Neural progenitor cell (in vitro differentiated cells): ENCODE results near the gene ASB13. TPM values are rescaled to one million over a fixed set of nuclear protein-coding genes. Genes with fewer than 3 reads are reported as not detected.

ENCODE experiments used
- DNase-seq: peaks from one replicate; pipeline ENCODE4 v3.0.0-alpha.2; 2016; ENCODE audit warnings: low spot score
- H2AFZ ChIP-seq: fragments of 200-600 bp; sonication (generic); replicated peaks from 2 replicates; pipeline ENCODE4 v1.6.1; 2016; ENCODE audit warnings: antibody characterized with exemption
- H3F3A ChIP-seq: fragments of 200-600 bp; sonication (generic); 2 replicates; pipeline ENCODE4 v1.6.1; 2016; ENCODE audit warnings: antibody characterized with exemption, low read depth
- H3K27ac ChIP-seq: fragments of 200-600 bp; sonication (generic); 2 replicates; pipeline ENCODE4 v1.5.1; 2016; ENCODE audit warnings: mild to moderate bottlenecking
- H3K27me3 ChIP-seq: fragments of 200-600 bp; sonication (generic); 2 replicates; pipeline ENCODE4 v1.6.1; 2016; ENCODE audit warnings: mild to moderate bottlenecking, moderate library complexity
- H3K36me3 ChIP-seq: fragments of 200-600 bp; sonication (generic); 2 replicates; pipeline ENCODE4 v1.5.1; 2016
- H3K4me1 ChIP-seq: fragments of 200-600 bp; sonication (generic); 2 replicates; pipeline ENCODE4 v1.6.1; 2016; ENCODE audit warnings: mixed run types
- H3K4me2 ChIP-seq: fragments of 200-600 bp; sonication (generic); 2 replicates; pipeline ENCODE4 v1.6.1; 2016
- H3K4me3 ChIP-seq: fragments of 200-600 bp; sonication (generic); 2 replicates; pipeline ENCODE4 v1.5.1; 2016
- H3K79me2 ChIP-seq: fragments of 200-600 bp; sonication (generic); 2 replicates; pipeline ENCODE4 v1.6.1; 2016; ENCODE audit warnings: low read depth
- H3K9ac ChIP-seq: fragments of 200-600 bp; sonication (generic); 2 replicates; pipeline ENCODE4 v1.6.1; 2016
- H3K9me3 ChIP-seq: fragments of 200-600 bp; sonication (generic); 2 replicates; pipeline ENCODE4 v1.5.1; 2016; ENCODE audit warnings: low read depth
- H4K20me1 ChIP-seq: fragments of 200-600 bp; sonication (generic); 2 replicates; pipeline ENCODE4 v1.6.1; 2016; ENCODE audit warnings: low read depth
- H3K27ac Mint-ChIP-seq: 3 replicates; pipeline ENCODE4 v1.8.0; 2021; ENCODE audit warnings: mixed read lengths
- H3K27me3 Mint-ChIP-seq: 2 replicates; pipeline ENCODE4 v1.8.0; 2022; ENCODE audit warnings: low read depth, mild to moderate bottlenecking, inconsistent platforms, moderate library complexity, mixed read lengths; ENCODE audit not compliant: insufficient read depth
- H3K36me3 Mint-ChIP-seq: 3 replicates; pipeline ENCODE4 v1.8.0; 2021; ENCODE audit warnings: mixed read lengths
- H3K4me1 Mint-ChIP-seq: 3 replicates; pipeline ENCODE4 v1.8.0; 2021; ENCODE audit warnings: mixed read lengths
- H3K4me3 Mint-ChIP-seq: 3 replicates; pipeline ENCODE4 v1.8.0; 2021; ENCODE audit warnings: mild to moderate bottlenecking, moderate library complexity, mixed read lengths
- H3K9me3 Mint-ChIP-seq: 3 replicates; pipeline ENCODE4 v1.8.0; 2020; ENCODE audit warnings: mixed read lengths
- CTCF ChIP-seq: fragments of 200-600 bp; sonication (generic); IDR thresholded peaks from 2 replicates; pipeline ENCODE4 v1.5.1; 2017; ENCODE audit warnings: antibody characterized with exemption, mild to moderate bottlenecking
- EZH2 ChIP-seq: fragments of 200-600 bp; sonication (generic); IDR thresholded peaks from 2 replicates; pipeline ENCODE4 v1.6.1; 2017; ENCODE audit warnings: antibody characterized with exemption, mild to moderate bottlenecking, moderate library complexity
- EZH2phosphoT487 ChIP-seq: fragments of 200-600 bp; sonication (generic); IDR thresholded peaks from 2 replicates; pipeline ENCODE4 v1.6.1; 2017; ENCODE audit warnings: antibody characterized with exemption
- total RNA-seq: library from RNA; depleted of rRNA; stranded (reverse); fragments of >200 nt; gene quantifications from 2 replicates; pipeline ENCODE4 v1.2.3, GENCODE V29; 2015; ENCODE audit warnings: low replicate concordance

Gene ASB13
- total RNA-seq, 1 donor from 2014 or later = 15.0 TPM

DNA sequence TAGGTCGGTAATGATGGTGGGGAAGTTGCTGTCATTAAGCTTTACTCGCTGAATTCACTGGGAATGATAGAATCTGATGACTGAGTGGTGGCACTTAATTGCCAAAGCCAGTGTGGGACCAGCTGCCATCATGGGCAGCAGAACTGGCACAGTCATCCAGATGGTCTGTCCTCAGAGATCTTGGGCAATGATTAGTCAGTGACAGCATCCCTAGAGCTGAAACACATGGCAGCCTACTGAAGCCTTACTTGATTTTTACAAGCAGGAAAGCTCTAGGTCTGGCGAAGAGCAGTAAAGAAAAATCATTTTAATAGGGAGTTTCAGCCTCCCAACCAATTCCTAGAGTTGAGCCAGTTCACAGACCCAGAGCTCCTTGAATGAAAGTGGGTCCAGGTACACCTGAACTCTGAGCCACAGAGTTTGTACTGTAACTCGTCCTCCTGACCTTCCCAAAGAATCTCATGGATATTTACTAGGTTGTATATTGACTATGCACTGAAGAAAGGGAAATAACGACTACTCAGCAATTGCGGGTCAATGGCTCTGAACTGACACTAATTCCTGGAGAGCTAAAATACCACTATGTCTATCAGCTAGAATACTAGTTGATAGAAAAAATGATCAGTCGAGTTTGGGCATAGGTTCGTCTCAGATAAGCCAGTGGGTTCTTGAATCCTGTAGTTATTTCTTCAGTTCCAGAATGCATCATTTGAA, 4.4 kb upstream of the ASB13 start:
- no peak overlapping the region for H3K4me3 ChIP-seq
- H3F3A ChIP-seq = peaks cover 11% of the 10 kb centered on the region
- H3K9me3 Mint-ChIP-seq = peaks cover 12% of the 10 kb centered on the region
- no peak overlapping the region for H3K4me3 Mint-ChIP-seq
- no peaks in the 10 kb centered on the region for H3K36me3 Mint-ChIP-seq
- DNase-seq = no peak
- H3K27me3 Mint-ChIP-seq = peaks cover 8% of the 10 kb centered on the region
- peaks cover 4% of the 10 kb centered on the region for H3K4me1 ChIP-seq
- no peak overlapping the region for H2AFZ ChIP-seq
- H3K36me3 ChIP-seq = no peaks in the 10 kb centered on the region
- no peak overlapping the region for H3K9ac ChIP-seq
- H3K4me2 ChIP-seq = no peak overlapping the region
- H3K27ac Mint-ChIP-seq = no peak overlapping the region
- H3K27me3 ChIP-seq = peaks cover 28% of the 10 kb centered on the region
- TF ChIP-seq EZH2phosphoT487 = no peak
- TF ChIP-seq EZH2 = no peak
- TF ChIP-seq CTCF = no peak
- H3K4me1 Mint-ChIP-seq = peaks cover 7% of the 10 kb centered on the region
- H3K79me2 ChIP-seq = peaks cover 4% of the 10 kb centered on the region
- H3K9me3 ChIP-seq = no peaks in the 10 kb centered on the region
- H4K20me1 ChIP-seq = no peaks in the 10 kb centered on the region
- no peak overlapping the region for H3K27ac ChIP-seq

- H3K36me3 ChIP-seq = no peaks in the 10 kb centered on the region
- peaks cover 9% of the 10 kb centered on the region for H3K27me3 Mint-ChIP-seq
- peaks cover 11% of the 10 kb centered on the region for H3K79me2 ChIP-seq
- H3F3A ChIP-seq = peaks cover 19% of the 10 kb centered on the region
- no peak overlapping the region for H2AFZ ChIP-seq
- H3K27me3 ChIP-seq = peaks cover 35% of the 10 kb centered on the region
- DNase-seq = no peak
- no peaks in the 10 kb centered on the region for H3K9me3 ChIP-seq
- H4K20me1 ChIP-seq = peaks cover under 1% of the 10 kb centered on the region
- H3K27ac ChIP-seq = no peak overlapping the region
- H3K4me1 Mint-ChIP-seq = peaks cover 11% of the 10 kb centered on the region
- no peaks in the 10 kb centered on the region for H3K36me3 Mint-ChIP-seq
- H3K4me1 ChIP-seq = peaks cover 10% of the 10 kb centered on the region
- TF ChIP-seq CTCF (no peak), EZH2 (no peak), EZH2phosphoT487 (no peak)
- no peak overlapping the region for H3K4me3 Mint-ChIP-seq
- H3K9me3 Mint-ChIP-seq = peaks cover 10% of the 10 kb centered on the region
- H3K4me3 ChIP-seq = no peak overlapping the region
- H3K9ac ChIP-seq = no peak overlapping the region
- no peak overlapping the region for H3K27ac Mint-ChIP-seq
- H3K4me2 ChIP-seq = no peak overlapping the region
Measured at GRCh38 chr10:5669604-5670003, 3.2 kb upstream of the ASB13 start.

GRCh38 chr10:5668429-5668828, 2.0 kb upstream of the ASB13 start:
- H3K4me1 ChIP-seq = peaks cover 21% of the 10 kb centered on the region
- Mint-ChIP-seq H3K27ac (no peak overlapping the region), H3K4me1 (peaks cover 19% of the 10 kb centered on the region), H3K9me3 (peaks cover 2% of the 10 kb centered on the region), H3K4me3 (no peak overlapping the region), H3K27me3 (peaks cover 7% of the 10 kb centered on the region), H3K36me3 (no peaks in the 10 kb centered on the region)
- no peak for TF ChIP-seq CTCF
- TF ChIP-seq EZH2phosphoT487 = no peak
- TF ChIP-seq EZH2 = no peak
- peaks cover 35% of the 10 kb centered on the region for H3K27me3 ChIP-seq
- H3F3A ChIP-seq = peaks cover 29% of the 10 kb centered on the region
- H3K79me2 ChIP-seq = peaks cover 11% of the 10 kb centered on the region
- H4K20me1 ChIP-seq = peaks cover 12% of the 10 kb centered on the region
- no peak overlapping the region for H3K27ac ChIP-seq
- H3K4me3 ChIP-seq = no peak overlapping the region
- H3K9ac ChIP-seq = no peak overlapping the region
- no peak overlapping the region for H3K4me2 ChIP-seq
- no peaks in the 10 kb centered on the region for H3K36me3 ChIP-seq
- DNase-seq = no peak
- no peaks in the 10 kb centered on the region for H3K9me3 ChIP-seq
- H2AFZ ChIP-seq = no peak overlapping the region
